SK-N-SH (cell line): ENCODE data around the gene DIP2A. TPM values are rescaled to one million over a fixed set of nuclear protein-coding genes. Genes with fewer than 3 reads are reported as not detected.

Source experiments
- CTCF ChIA-PET: fragments of 300-600, 350-600 bp; formaldehyde crosslinking; extraction: SDS; loops from one replicate; lab custom pipeline; 2021; lab: Yijun Ruan, JAX
- POLR2A ChIA-PET: fragments of 350-600 bp; sonication (Branson Sonifier 250); formaldehyde crosslinking; extraction: SDS; loops from one replicate; lab custom pipeline; 2020; ENCODE audit warnings: antibody characterized with exemption, inconsistent platforms; lab: Yijun Ruan, JAX
- DNase-seq: peaks from one replicate; pipeline ENCODE4 v3.0.0; 2012
- H2AFZ ChIP-seq: fragments of 200-600 bp; sonication (generic); 2 replicates; pipeline ENCODE4 v1.8.1; 2016; ENCODE audit warnings: antibody characterized with exemption, mild to moderate bottlenecking, low read depth
- H3F3A ChIP-seq: fragments of 200-600 bp; sonication (generic); replicated peaks from 2 replicates; pipeline ENCODE3; 2016; ENCODE audit warnings: antibody characterized with exemption, mild to moderate bottlenecking; ENCODE audit not compliant: insufficient read depth
- H3K27ac ChIP-seq, 2 experiments: fragments of 200-500 bp in 1 of 2; fragments of 200-600 bp in 1 of 2; sonication (Bioruptor generic) in 1 of 2; sonication (generic), shearing (Covaris generic) in 1 of 2; 2 replicates each; pipeline versions ENCODE4 v1.5.1 to v1.6.1; 2014 to 2016; ENCODE audit warnings: low read depth in 2 of 2, inconsistent platforms in 1 of 2, low read length in 1 of 2, mild to moderate bottlenecking in 1 of 2, mixed read lengths in 1 of 2
- H3K27me3 ChIP-seq: fragments of 200-600 bp; sonication (generic), shearing (Covaris generic); 2 replicates; pipeline ENCODE4 v1.6.1; 2016; ENCODE audit warnings: mixed run types; ENCODE audit not compliant: insufficient read depth
- H3K36me3 ChIP-seq, 2 experiments: fragments of 200-500 bp in 1 of 2; fragments of 200-600 bp in 1 of 2; sonication (Bioruptor generic) in 1 of 2; sonication (generic) in 1 of 2; replicated peaks in 1 of 2; 2 replicates each; pipeline versions ENCODE3 to v1.5.1; 2014 to 2016; ENCODE audit warnings: low read length in 1 of 2, mild to moderate bottlenecking in 1 of 2; ENCODE audit not compliant: insufficient read depth in 2 of 2, control insufficient read depth in 1 of 2
- H3K4me1 ChIP-seq, 2 experiments: fragments of 200-500 bp in 1 of 2; fragments of 200-600 bp in 1 of 2; sonication (Bioruptor generic) in 1 of 2; sonication (generic), shearing (Covaris generic) in 1 of 2; 2 replicates each; pipeline versions ENCODE4 v1.5.1 to v1.6.1; 2014 to 2016; ENCODE audit warnings: low read depth in 1 of 2, low read length in 1 of 2, mixed run types in 1 of 2; ENCODE audit not compliant: insufficient read depth in 2 of 2, control insufficient read depth in 1 of 2
- H3K4me2 ChIP-seq: fragments of 200-600 bp; sonication (generic), shearing (Covaris generic); 2 replicates; pipeline ENCODE4 v1.6.1; 2017; ENCODE audit warnings: mixed run types
- H3K4me3 ChIP-seq, 2 experiments: fragments of 200-500 bp in 1 of 2; fragments of 200-600 bp in 1 of 2; sonication (Bioruptor generic) in 1 of 2; sonication (generic), shearing (Covaris generic) in 1 of 2; 2 replicates each; pipeline versions ENCODE4 v1.5.1 to v1.8.1; 2014 to 2016; ENCODE audit warnings: low read depth in 2 of 2, inconsistent platforms in 1 of 2, low read length in 1 of 2, mild to moderate bottlenecking in 1 of 2, mixed read lengths in 1 of 2, moderate library complexity in 1 of 2
- H3K79me2 ChIP-seq: fragments of 200-600 bp; sonication (generic); 2 replicates; pipeline ENCODE4 v1.8.1; 2017; ENCODE audit warnings: mild to moderate bottlenecking; ENCODE audit not compliant: insufficient read depth
- H3K9ac ChIP-seq: fragments of 200-600 bp; sonication (generic); 2 replicates; pipeline ENCODE4 v1.6.1; 2017; ENCODE audit warnings: mixed run types
- H3K9me2 ChIP-seq: fragments of 200-600 bp; sonication (generic); 2 replicates; pipeline ENCODE4 v1.6.1; 2017; ENCODE audit warnings: mixed run types
- H3K9me3 ChIP-seq: fragments of 200-600 bp; sonication (generic); 2 replicates; pipeline ENCODE4 v1.6.1; 2017; ENCODE audit warnings: mixed run types, mild to moderate bottlenecking, moderate library complexity
- H4K20me1 ChIP-seq: fragments of 200-600 bp; sonication (generic); 2 replicates; pipeline ENCODE4 v1.6.1; 2017; ENCODE audit warnings: mild to moderate bottlenecking, mixed run types; ENCODE audit not compliant: insufficient read depth
- ELF1 ChIP-seq: IDR thresholded peaks from 2 replicates; pipeline ENCODE4 v1.4.0; 2012
- EP300 ChIP-seq, 2 experiments: IDR thresholded peaks; 2 replicates each; pipeline versions ENCODE4 v1.4.0 to v1.6.1; 2012; ENCODE audit warnings: borderline replicate concordance in 1 of 2, low read depth in 1 of 2, low read length in 1 of 2
- FOSL2 ChIP-seq: IDR thresholded peaks from 2 replicates; pipeline ENCODE4 v1.4.0; 2012; ENCODE audit warnings: low read depth, mild to moderate bottlenecking, moderate library complexity, borderline replicate concordance
- FOXM1 ChIP-seq: IDR thresholded peaks from 2 replicates; pipeline ENCODE4 v1.4.0; 2012; ENCODE audit warnings: low read depth, mild to moderate bottlenecking
- MEF2A ChIP-seq: IDR thresholded peaks from 2 replicates; pipeline ENCODE4 v1.4.0; 2012; ENCODE audit warnings: low read depth, borderline replicate concordance
- NFIC ChIP-seq: IDR thresholded peaks from 2 replicates; pipeline ENCODE4 v1.4.0; 2012; ENCODE audit warnings: borderline replicate concordance
- PBX3 ChIP-seq: IDR thresholded peaks from 2 replicates; pipeline ENCODE4; 2012
- RCOR1 ChIP-seq: fragments of 150-350 bp; IDR thresholded peaks from 2 replicates; pipeline ENCODE4 v1.6.1; 2017; ENCODE audit warnings: antibody characterized with exemption, low read length
- REST ChIP-seq: IDR thresholded peaks from 2 replicates; pipeline ENCODE4 v1.6.1; 2012; ENCODE audit warnings: mild to moderate bottlenecking, low read depth, low read length, moderate library complexity
- RFX5 ChIP-seq: IDR thresholded peaks from 2 replicates; pipeline ENCODE4 v1.6.1; 2012; ENCODE audit warnings: mild to moderate bottlenecking, improper control_type of control experiment, low read length
- RXRA ChIP-seq: IDR thresholded peaks from 2 replicates; pipeline ENCODE4 v1.4.0; 2012; ENCODE audit warnings: low read depth, mild to moderate bottlenecking, borderline replicate concordance
- SMC3 ChIP-seq: IDR thresholded peaks from 2 replicates; pipeline ENCODE4 v1.6.1; 2012; ENCODE audit warnings: low read depth, low read length, improper control_type of control experiment
- TAF1 ChIP-seq: IDR thresholded peaks from 2 replicates; pipeline ENCODE4 v1.6.1; 2012; ENCODE audit warnings: low read depth, mild to moderate bottlenecking, low read length, moderate library complexity, borderline replicate concordance
- TEAD4 ChIP-seq: IDR thresholded peaks from 2 replicates; pipeline ENCODE4 v1.4.0; 2012; ENCODE audit warnings: mild to moderate bottlenecking, borderline replicate concordance; ENCODE audit not compliant: insufficient read depth
- USF1 ChIP-seq: IDR thresholded peaks from 2 replicates; pipeline ENCODE4 v1.4.0; 2012; ENCODE audit warnings: low read depth, borderline replicate concordance
- ZBTB33 ChIP-seq: IDR thresholded peaks from 2 replicates; pipeline ENCODE4 v1.4.0; 2012; ENCODE audit warnings: low read depth, borderline replicate concordance
- WGBS: methylation state at CpG from one replicate; pipeline ENCODE4 v1.1.6; 2017; ENCODE audit warnings: low lambda C conversion rate; 5-methylcytosine and 5-hydroxymethylcytosine counted together
- polyA plus RNA-seq, 3 experiments: library from polyadenylated mRNA; depleted of rRNA; stranded (reverse); fragments of >200 nt; gene quantifications; 2 replicates each; pipeline ENCODE4 v1.2.3, GENCODE V29; 2012

The DIP2A gene
- polyA plus RNA-seq, 1 of the 3 experiments (the other 2 are of a cell fraction): 26.9 TPM

GRCh38 chr21:46600305-46600704 lies 141.6 kb downstream of the DIP2A start:
- no peak for TF ChIP-seq FOXM1
- no peak for TF ChIP-seq RCOR1
- TF ChIP-seq USF1: no peak
- no peak for TF ChIP-seq ELF1
- TF ChIP-seq TEAD4: no peak
- no peak for TF ChIP-seq FOSL2
- no peak for TF ChIP-seq RFX5
- no peak for TF ChIP-seq NFIC
- no peak for TF ChIP-seq RXRA
- TF ChIP-seq ZBTB33: no peak
- no peak for TF ChIP-seq TAF1
- no peak for TF ChIP-seq REST
- TF ChIP-seq PBX3: no peak
- no peak for TF ChIP-seq MEF2A
- TF ChIP-seq SMC3: no peak
- TF ChIP-seq EP300 (IDR thresholded peaks at IDR 0.05; ENCODE audit: borderline replicate concordance in 1 of 2, low read depth in 1 of 2, low read length in 1 of 2): no peak
- H3K36me3 ChIP-seq: no peaks in the 10 kb centered on the region
- H2AFZ ChIP-seq: no peak overlapping the region
- POLR2A ChIA-PET: interaction anchor here (0.6 kb wide), 1 partner anchor 303 kb away, joined by 3 read pairs; no protein-coding TSS in a partner anchor
- CTCF ChIA-PET: no interaction called here
- no peaks in the 10 kb centered on the region for H3K9me3 ChIP-seq
- no peaks in the 10 kb centered on the region for H3K9me2 ChIP-seq
- no peak overlapping the region for H3K9ac ChIP-seq
- no peak overlapping the region for H3K4me3 ChIP-seq
- peaks cover 7 to 28% of the 10 kb centered on the region in 2 experiments for H3K4me1 ChIP-seq
- H3K27ac ChIP-seq: no peak overlapping the region
- WGBS: 86% methylated on average over 5 of the region's 5 CpGs
- H3K79me2 ChIP-seq: no peaks in the 10 kb centered on the region
- H3F3A ChIP-seq: no peaks in the 10 kb centered on the region
- H3K4me2 ChIP-seq: no peak overlapping the region
- H3K27me3 ChIP-seq: no peaks in the 10 kb centered on the region
- no peaks in the 10 kb centered on the region for H4K20me1 ChIP-seq
- DNase-seq: no peak
